ACHN (cell line): ENCODE data around the gene OPALIN.

Experiments
- DNase-seq: peaks from one replicate; pipeline ENCODE4 v3.0.0-alpha.2; 2015
- in situ Hi-C: cut with HindIII; loops from 2 replicates; pipeline ENCODE4 v1.10.0; 2017; ENCODE audit warnings: low sequenced_read_pairs, low pct_ligation_motif_present, low pct_unique_long_range_greater_than_20kb

Gene OPALIN

GRCh38 chr10:96376483-96376882 lies 17.7 kb upstream of the OPALIN start:
- in situ Hi-C loops = no loop called here

GRCh38 chr10:96374985-96375830 lies 16.4 kb upstream of the OPALIN start:
- in situ Hi-C loops = no loop called here

More at GRCh38 chr10:96376483-96376882, 17.7 kb upstream of the OPALIN start:
- DNase-seq = no peak

GRCh38 chr10:96374639-96374984 lies 15.8 kb upstream of the OPALIN start:
- in situ Hi-C loops = no loop called here
- DNase-seq = no peak

More at GRCh38 chr10:96374985-96375830, 16.4 kb upstream of the OPALIN start:
- peak; percentile 93 for DNase-seq

DNA sequence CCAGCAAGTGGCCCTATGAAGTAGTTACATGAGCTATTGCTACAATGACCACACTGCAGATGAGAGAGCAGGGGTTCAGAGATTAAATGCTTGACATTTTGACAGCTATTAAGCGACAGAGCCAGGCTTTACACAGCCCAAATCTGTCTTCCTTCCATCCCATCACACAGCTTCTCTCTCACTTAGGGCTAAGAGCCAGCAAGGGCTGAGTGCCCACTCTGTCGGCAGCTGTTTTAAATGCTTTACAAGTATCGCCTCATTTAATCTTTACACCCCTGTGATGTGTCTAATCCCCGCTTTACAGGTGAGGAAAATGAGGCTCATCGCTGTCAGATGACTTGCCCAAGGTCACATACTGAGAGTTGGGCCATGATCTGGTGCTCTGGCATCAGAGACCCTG lies 15.2 kb upstream of the OPALIN start:
- no peak for DNase-seq
- in situ Hi-C loops = no loop called here

GRCh38 chr10:96371356-96371755 lies 12.6 kb upstream of the OPALIN start:
- no peak for DNase-seq
- in situ Hi-C loops = no loop called here

DNA sequence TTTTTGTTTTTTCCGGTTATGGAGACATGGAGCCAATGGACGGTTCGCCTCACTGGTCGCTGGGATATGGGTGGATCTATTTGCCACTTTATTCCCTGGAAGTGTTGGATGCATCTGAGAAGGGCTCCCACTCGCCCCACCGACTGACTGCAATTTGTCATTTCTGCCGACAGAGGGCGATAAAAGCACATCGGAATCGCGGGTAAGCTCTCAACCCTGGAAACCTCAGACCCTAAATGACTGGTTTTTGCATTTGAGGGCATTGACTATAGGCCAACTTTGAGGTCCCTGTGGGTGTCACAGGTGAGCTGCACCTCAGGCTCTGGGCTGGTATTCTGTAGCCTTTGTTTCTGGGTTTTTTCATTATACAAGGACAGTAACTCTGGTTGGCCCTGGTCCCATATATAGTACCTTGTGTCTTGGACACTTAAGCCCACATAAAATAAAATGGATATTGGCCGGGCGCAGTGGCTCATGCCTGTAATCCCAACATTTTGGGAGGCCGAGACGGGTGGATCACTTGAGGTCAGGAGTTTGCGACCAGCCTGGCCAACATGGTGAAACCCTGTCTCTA lies 11.9 kb upstream of the OPALIN start:
- in situ Hi-C loops = no loop called here

GRCh38 chr10:96369890-96370583 lies 11.2 kb upstream of the OPALIN start:
- peak; percentile 82 for DNase-seq
- in situ Hi-C loops = no loop called here

More for the DNA sequence above, 11.9 kb upstream of the OPALIN start:
- peak; percentile 75 for DNase-seq

DNA sequence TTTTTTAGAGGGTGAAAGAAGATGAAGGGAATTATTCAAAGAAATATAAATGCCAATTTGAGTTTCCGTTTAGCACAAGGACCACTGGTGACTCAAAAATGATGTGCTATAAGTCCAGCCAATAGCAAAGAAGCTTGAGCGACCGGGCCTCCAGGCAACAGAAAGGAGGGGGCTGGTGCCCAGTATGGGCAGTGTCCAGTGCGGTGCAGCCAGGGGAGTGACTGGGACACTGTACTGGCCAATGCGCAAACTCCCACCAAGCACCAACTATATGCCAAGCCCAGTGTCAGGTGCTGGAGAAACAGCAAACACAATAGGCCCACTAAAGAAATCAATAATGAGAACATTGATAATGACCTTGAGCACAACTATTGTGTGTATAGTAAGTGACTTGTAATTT lies 10.2 kb upstream of the OPALIN start:
- no peak for DNase-seq
- in situ Hi-C loops = no loop called here

DNA sequence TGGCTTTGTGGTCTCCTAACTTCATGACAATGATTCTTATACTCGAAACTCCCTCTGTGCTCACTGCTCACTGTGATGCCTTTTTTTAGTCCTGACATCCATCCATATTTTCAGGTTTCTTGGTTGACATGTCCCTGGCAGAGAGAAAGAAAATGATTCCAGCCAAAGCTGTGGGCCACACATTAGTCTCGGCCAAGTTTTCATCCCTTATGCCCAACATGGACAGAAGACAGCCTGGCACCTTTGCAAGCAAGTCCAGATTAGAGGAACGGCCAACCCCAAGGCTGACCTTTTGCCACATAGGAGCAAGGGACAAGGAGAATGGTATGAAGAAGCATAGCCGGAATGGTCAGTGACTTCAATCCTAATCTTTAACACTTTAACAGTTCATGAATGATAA lies 8.7 kb upstream of the OPALIN start:
- in situ Hi-C loops = no loop called here
- DNase-seq = no peak

DNA sequence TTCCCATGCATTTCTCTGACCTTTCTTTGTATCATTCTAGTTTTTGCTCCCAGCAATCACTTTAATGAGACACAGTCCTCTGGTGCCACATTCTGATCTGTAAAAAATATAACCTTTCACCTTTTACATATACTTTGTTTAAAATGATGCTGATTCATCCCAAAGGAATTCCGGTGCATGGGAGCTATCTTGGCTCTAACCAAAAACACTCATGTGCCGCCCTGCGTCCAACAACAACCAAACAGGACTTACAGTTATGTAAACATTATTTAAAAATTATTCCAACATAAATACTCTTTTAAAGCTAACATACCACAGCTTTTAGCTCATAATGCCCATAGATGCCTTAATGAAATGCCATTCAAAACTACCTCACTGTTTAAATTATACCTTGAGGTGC lies 7.7 kb upstream of the OPALIN start:
- DNase-seq = no peak
- in situ Hi-C loops = no loop called here

- no peak for DNase-seq
- in situ Hi-C loops = no loop called here
These were observed 6.8 kb upstream of the OPALIN start for GRCh38 chr10:96365571-96365970.

DNA sequence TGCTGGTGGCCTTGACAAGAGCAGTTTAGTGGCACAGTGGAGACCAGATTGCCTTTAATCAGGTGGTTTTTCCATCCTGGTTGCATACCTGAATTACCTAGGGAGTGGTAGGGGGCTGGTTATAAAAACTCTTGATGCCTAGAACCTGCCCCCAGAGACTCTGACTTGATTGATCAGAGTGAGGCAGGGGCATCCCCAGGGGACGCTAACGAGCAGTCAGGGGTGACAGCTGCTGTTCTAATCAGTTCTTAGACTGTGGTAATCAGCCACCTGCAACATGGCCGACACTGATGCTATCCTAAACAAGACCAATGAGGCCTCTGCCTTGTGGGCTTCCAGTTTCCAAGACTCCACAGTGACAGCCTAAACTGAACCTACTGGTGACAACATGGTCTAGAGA lies 2.0 kb upstream of the OPALIN start:
- DNase-seq = no peak
- in situ Hi-C loops = no loop called here

DNA sequence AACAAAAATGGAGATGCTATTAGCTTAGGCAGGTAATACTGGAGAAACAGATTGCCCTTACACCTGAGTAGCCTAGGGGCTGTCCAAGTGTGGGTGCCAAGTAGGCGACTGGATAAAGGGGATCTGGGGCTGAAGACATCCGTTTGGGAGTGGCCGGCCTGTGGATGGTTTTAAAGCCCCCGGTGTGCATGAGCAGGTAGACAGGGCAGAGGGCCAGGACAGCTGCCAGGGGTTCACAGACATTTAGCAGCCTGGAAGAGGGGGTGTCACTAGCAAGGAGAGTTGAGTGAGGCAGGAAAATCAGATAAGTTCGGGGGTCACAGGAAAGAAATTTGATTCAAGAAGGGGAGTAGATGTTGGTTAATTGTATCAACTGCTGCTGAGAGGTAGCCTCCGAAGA lies 1.5 kb upstream of the OPALIN start:
- in situ Hi-C loops = no loop called here
- DNase-seq = no peak

- DNase-seq = no peak
- in situ Hi-C loops = no loop called here
These were observed 814 bp upstream of the OPALIN start for GRCh38 chr10:96359616-96360015.

GRCh38 chr10:96357038-96357620 lies 1.7 kb downstream of the OPALIN start:
- in situ Hi-C loops = no loop called here
- no peak for DNase-seq

DNA sequence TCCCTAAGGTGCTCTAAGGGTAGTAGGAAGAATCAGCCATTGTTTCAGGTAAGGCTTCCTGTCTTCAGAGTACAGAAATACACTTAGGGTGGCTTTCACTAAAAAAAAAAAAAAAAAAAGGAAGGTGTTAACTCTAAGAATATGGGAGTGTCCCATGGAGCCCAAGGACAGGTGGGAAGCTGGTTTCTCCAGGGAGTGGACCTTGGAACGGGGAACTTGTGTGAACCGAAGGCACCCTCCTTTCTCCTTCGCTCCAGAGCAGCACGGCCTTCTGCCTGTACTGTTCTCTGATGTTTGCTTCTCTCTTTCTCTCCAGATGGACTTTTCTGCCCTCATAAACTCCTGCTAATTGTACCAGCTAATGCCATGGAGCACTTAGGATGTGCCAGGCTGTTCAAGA lies 6.2 kb downstream of the OPALIN start:
- in situ Hi-C loops = no loop called here
- no peak for DNase-seq

DNA sequence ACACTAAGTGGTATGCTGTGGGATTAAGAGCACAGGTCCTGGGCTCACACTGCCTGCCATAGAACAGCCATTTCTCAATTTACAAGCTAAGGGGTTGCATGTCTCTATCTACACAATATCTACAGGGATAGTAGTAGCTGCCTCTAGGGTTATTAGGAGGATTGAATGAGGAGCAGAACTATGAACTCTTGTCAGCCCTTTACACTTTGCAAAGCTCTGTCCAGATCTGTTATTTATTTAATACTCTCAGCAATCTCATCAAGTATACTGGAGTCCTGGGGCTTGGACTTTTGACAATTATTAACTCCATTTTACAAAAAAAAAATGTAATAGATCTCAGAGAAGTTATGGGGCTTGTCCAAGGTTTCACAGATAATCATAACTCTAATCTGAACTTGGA lies 6.8 kb downstream of the OPALIN start:
- no peak for DNase-seq
- in situ Hi-C loops = no loop called here

DNA sequence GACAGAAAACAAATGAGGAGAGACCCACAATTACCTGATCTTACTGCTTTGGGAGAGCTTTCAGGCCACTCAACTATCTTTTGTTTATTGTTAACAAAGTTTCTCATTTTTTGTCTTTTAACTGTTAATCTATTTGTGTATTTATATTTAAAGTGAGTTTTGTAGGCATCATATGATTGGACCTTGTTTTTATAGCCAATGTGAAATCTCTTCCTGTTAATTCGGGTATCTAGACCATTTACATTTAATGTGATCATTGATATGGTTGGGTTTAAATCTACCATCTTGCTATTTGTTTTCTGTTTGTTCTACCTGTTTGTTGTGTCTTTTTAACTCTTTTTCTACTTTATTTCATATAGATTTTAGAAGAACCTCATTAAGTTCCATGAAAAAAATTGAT lies 12.5 kb downstream of the OPALIN start:
- in situ Hi-C loops = no loop called here
- DNase-seq = no peak

DNA sequence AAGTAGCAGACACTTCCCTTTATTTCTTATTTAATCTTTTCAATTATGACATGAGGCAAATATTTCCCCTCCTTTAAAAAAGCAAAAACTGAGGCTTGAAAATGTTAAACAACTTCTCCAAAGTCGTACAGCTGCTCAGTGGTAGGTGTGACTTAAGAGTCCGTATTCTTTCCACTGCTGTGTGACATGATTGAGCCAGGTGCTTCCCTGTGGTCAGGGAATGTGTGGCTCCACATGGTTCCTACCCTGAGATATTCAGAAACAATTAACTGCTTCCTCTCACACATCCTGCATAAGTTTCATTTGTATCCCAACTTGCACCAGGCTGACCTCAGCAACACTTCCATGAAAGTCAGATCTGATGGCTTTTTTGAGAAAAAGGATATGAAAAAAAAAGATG lies 13.6 kb downstream of the OPALIN start:
- in situ Hi-C loops = no loop called here
- DNase-seq = no peak
